IPS-20b (cell line): ENCODE measurements around the gene CTNNA2.

ENCODE experiments used
- H3K27ac ChIP-seq: one replicate; pipeline ENCODE4 v1.5.1; 2013; ENCODE audit warnings: low read length
- H3K27me3 ChIP-seq: 2 replicates; pipeline ENCODE4 v1.6.1; 2013; ENCODE audit warnings: mild to moderate bottlenecking, low read length, inconsistent platforms; ENCODE audit not compliant: insufficient read depth
- H3K36me3 ChIP-seq: 2 replicates; pipeline ENCODE4 v1.6.1; 2013; ENCODE audit warnings: low read depth, mild to moderate bottlenecking, inconsistent platforms, low read length, moderate library complexity; ENCODE audit not compliant: insufficient read depth
- H3K4me1 ChIP-seq: 2 replicates; pipeline ENCODE4 v1.6.1; 2013; ENCODE audit warnings: mild to moderate bottlenecking, control low read depth, inconsistent platforms, low read length, moderate library complexity; ENCODE audit not compliant: insufficient read depth
- H3K4me3 ChIP-seq: 2 replicates; pipeline ENCODE4 v1.5.1; 2013; ENCODE audit warnings: mild to moderate bottlenecking, low read length, inconsistent platforms
- H3K9ac ChIP-seq: 2 replicates; pipeline ENCODE4 v1.6.1; 2013; ENCODE audit warnings: low read depth, mild to moderate bottlenecking, inconsistent platforms, low read length, moderate library complexity
- H3K9me3 ChIP-seq: 2 replicates; pipeline ENCODE4 v1.6.1; 2013; ENCODE audit warnings: mild to moderate bottlenecking, low read depth, low read length, inconsistent platforms; ENCODE audit not compliant: insufficient read depth

The CTNNA2 gene

GRCh38 chr2:79649531-79649930, 136.7 kb downstream of the CTNNA2 start:
- Histone ChIP-seq H3K36me3 (no peaks in the 10 kb centered on the region), H3K4me1 (no peaks in the 10 kb centered on the region), H3K9me3 (no peaks in the 10 kb centered on the region), H3K9ac (no peak overlapping the region), H3K4me3 (no peak overlapping the region), H3K27me3 (no peaks in the 10 kb centered on the region), H3K27ac (no peak overlapping the region)

DNA sequence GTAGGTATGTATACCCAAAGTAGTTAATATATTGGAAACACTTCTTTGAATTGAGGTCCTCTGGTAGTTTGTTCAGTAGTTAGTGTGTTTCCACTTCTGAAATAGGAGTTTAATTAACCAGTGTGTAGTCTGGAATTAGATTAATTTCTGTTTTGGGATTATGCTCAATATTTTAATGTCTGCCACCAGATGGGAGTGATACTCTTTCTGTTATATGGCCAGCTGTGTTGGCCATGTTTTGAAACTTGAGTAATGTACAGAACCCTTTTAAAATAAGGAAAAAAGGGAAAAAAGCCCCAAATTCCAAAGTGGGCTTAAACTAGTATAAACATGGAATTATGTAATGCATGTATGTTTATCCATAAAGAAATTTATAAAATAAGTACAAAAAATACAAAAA, 147.7 kb downstream of the CTNNA2 start:
- H3K4me1 ChIP-seq, result no peaks in the 10 kb centered on the region

GRCh38 chr2:79665091-79665490, 152.2 kb downstream of the CTNNA2 start:
- Histone ChIP-seq H3K36me3 (no peaks in the 10 kb centered on the region), H3K27me3 (no peaks in the 10 kb centered on the region), H3K4me1 (no peaks in the 10 kb centered on the region; the same call in 1 of the 2 replicates), H3K27ac (no peak overlapping the region), H3K9ac (no peak overlapping the region), H3K4me3 (no peak overlapping the region), H3K9me3 (no peaks in the 10 kb centered on the region)

More for the DNA sequence above, 147.7 kb downstream of the CTNNA2 start:
- Histone ChIP-seq H3K27ac (no peak overlapping the region), H3K36me3 (no peaks in the 10 kb centered on the region), H3K27me3 (no peaks in the 10 kb centered on the region), H3K4me3 (no peak overlapping the region), H3K9ac (no peak overlapping the region), H3K9me3 (no peaks in the 10 kb centered on the region)

DNA sequence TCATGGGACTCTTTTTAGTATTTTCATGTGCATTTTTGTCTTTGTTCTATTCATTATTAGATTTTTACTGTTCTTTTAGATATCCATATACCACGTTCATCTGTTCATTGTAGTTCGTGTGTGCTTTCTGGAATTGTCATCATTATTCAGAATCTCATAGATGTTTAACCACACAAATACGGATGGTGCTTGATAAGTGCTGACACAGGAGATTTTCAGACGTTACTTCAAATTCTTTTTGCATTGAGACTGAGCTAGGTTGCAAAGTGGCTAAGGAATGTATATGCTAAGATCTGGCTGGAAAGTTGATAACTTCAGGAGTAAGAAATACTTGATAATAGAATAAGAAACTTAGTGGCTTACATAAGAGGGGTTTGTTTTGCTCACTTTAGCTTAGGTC, 153.6 kb downstream of the CTNNA2 start:
- no peaks in the 10 kb centered on the region for H3K36me3 ChIP-seq
- no peak overlapping the region for H3K4me3 ChIP-seq
- no peaks in the 10 kb centered on the region for H3K27me3 ChIP-seq
- H3K4me1 ChIP-seq, result no peaks in the 10 kb centered on the region; the same call in 1 of the 2 replicates
- H3K27ac ChIP-seq, result no peak overlapping the region
- H3K9me3 ChIP-seq, result no peaks in the 10 kb centered on the region
- H3K9ac ChIP-seq, result no peak overlapping the region

GRCh38 chr2:79669714-79670113, 156.9 kb downstream of the CTNNA2 start:
- peaks cover 4% of the 10 kb centered on the region; the same call in 1 of the 2 replicates for H3K4me1 ChIP-seq
- no peak overlapping the region for H3K9ac ChIP-seq
- no peaks in the 10 kb centered on the region for H3K9me3 ChIP-seq
- H3K36me3 ChIP-seq, result no peaks in the 10 kb centered on the region
- H3K27me3 ChIP-seq, result no peaks in the 10 kb centered on the region
- H3K4me3 ChIP-seq, result no peak overlapping the region
- no peak overlapping the region for H3K27ac ChIP-seq

- H3K36me3 ChIP-seq, result no peaks in the 10 kb centered on the region
- H3K4me1 ChIP-seq, result peaks cover 4% of the 10 kb centered on the region; the same call in 1 of the 2 replicates
- H3K4me3 ChIP-seq, result no peak overlapping the region
- H3K27ac ChIP-seq, result no peak overlapping the region
- no peaks in the 10 kb centered on the region for H3K27me3 ChIP-seq
- no peaks in the 10 kb centered on the region for H3K9me3 ChIP-seq
- no peak overlapping the region for H3K9ac ChIP-seq
These were observed 157.3 kb downstream of the CTNNA2 start for GRCh38 chr2:79670198-79670597.

DNA sequence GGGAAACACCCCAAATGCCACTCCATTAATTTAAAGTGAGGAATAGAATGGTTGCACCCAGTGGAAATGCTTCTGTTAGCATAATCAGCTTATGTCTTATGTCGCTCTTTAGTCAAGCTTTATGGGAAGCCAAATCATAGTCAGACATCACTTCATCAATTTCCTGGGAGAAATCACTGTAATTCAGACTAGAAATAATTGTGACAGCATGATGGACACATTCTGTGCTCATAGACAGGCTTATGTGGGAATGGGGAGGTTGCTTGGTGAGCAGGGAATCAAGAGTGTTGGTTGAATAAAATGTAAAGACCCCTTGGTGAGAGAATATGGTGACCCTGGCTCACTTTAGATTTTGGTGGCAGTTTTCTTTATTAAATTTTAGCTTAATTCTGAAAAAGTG, 174.0 kb downstream of the CTNNA2 start:
- Histone ChIP-seq H3K4me1 (no peaks in the 10 kb centered on the region), H3K36me3 (no peaks in the 10 kb centered on the region), H3K9me3 (no peaks in the 10 kb centered on the region), H3K9ac (no peak overlapping the region), H3K27me3 (no peaks in the 10 kb centered on the region), H3K27ac (no peak overlapping the region), H3K4me3 (no peak overlapping the region)

- Histone ChIP-seq H3K36me3 (no peaks in the 10 kb centered on the region), H3K4me3 (no peak overlapping the region), H3K27ac (no peak overlapping the region), H3K9ac (no peak overlapping the region), H3K4me1 (no peaks in the 10 kb centered on the region), H3K27me3 (no peaks in the 10 kb centered on the region), H3K9me3 (no peaks in the 10 kb centered on the region)
These were observed 182.4 kb downstream of the CTNNA2 start for GRCh38 chr2:79695248-79695647.

- H3K9me3 ChIP-seq, result no peaks in the 10 kb centered on the region
- H3K4me1 ChIP-seq, result no peaks in the 10 kb centered on the region
- no peaks in the 10 kb centered on the region for H3K36me3 ChIP-seq
- H3K27ac ChIP-seq, result no peak overlapping the region
- no peak overlapping the region for H3K4me3 ChIP-seq
- H3K9ac ChIP-seq, result no peak overlapping the region
- H3K27me3 ChIP-seq, result no peaks in the 10 kb centered on the region
These were observed 184.3 kb downstream of the CTNNA2 start for GRCh38 chr2:79697200-79697599.

DNA sequence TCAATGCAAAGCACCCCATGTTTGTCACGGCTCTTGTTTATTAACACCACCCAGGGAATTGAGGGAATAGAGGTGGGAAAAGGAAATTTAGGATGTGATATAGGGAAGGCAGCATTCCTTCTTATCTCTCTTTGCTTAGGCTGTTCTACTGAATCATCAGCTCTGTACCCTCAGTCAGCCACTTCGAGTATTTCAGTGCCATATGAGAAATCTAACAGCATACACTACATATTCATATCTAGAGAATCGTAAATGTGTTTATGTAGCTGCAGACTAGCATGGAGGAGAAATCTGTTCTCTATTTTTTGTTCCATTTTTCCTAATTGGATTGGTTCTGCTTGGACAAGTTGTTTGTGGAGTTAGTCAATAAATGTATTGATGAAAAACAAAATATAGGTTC, 187.8 kb downstream of the CTNNA2 start:
- H3K4me1 ChIP-seq, result no peaks in the 10 kb centered on the region; the same call in 1 of the 2 replicates
- H3K9ac ChIP-seq, result no peak overlapping the region
- H3K9me3 ChIP-seq, result no peaks in the 10 kb centered on the region
- no peaks in the 10 kb centered on the region for H3K27me3 ChIP-seq
- no peak overlapping the region for H3K4me3 ChIP-seq
- no peaks in the 10 kb centered on the region for H3K36me3 ChIP-seq
- no peak overlapping the region for H3K27ac ChIP-seq

DNA sequence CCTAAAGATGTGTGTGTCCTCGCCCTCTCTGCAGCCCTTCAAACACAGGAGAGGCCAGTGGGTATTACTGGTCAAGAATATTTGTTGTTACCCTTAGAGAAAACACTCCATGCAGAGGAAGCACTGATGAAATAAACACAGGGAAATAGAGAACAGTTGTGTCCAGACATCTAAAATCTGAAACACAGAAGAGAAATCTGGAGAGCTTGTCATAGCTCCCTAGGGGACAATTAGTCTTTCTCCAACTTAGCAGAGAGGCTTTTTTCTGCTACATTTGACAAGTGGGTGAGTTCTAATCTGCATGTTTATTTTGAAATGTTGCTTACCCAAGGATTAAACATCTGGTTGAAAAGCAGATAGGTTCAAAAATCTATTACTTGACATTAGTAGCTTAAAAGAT, 190.1 kb downstream of the CTNNA2 start:
- Histone ChIP-seq H3K27ac (no peak overlapping the region), H3K4me3 (no peak overlapping the region), H3K36me3 (no peaks in the 10 kb centered on the region), H3K9me3 (no peaks in the 10 kb centered on the region), H3K27me3 (no peaks in the 10 kb centered on the region), H3K9ac (no peak overlapping the region), H3K4me1 (no peaks in the 10 kb centered on the region; the same call in 1 of the 2 replicates)

- Histone ChIP-seq H3K36me3 (no peaks in the 10 kb centered on the region), H3K4me1 (no peaks in the 10 kb centered on the region), H3K27me3 (no peaks in the 10 kb centered on the region), H3K27ac (no peak overlapping the region), H3K4me3 (no peak overlapping the region), H3K9ac (no peak overlapping the region), H3K9me3 (no peaks in the 10 kb centered on the region)
These were observed 198.2 kb downstream of the CTNNA2 start for GRCh38 chr2:79711098-79711497.
